ENCODE measurements around the gene RAI2. TPM values are rescaled to one million over a fixed set of nuclear protein-coding genes. Genes with fewer than 3 reads are reported as not detected.
A peak's percentile ranks its signal among the peaks of the same experiment; 100 is the strongest.

The RAI2 gene
- total RNA-seq, result 1.1 and 3.4 TPM in 2 replicates

DNA sequence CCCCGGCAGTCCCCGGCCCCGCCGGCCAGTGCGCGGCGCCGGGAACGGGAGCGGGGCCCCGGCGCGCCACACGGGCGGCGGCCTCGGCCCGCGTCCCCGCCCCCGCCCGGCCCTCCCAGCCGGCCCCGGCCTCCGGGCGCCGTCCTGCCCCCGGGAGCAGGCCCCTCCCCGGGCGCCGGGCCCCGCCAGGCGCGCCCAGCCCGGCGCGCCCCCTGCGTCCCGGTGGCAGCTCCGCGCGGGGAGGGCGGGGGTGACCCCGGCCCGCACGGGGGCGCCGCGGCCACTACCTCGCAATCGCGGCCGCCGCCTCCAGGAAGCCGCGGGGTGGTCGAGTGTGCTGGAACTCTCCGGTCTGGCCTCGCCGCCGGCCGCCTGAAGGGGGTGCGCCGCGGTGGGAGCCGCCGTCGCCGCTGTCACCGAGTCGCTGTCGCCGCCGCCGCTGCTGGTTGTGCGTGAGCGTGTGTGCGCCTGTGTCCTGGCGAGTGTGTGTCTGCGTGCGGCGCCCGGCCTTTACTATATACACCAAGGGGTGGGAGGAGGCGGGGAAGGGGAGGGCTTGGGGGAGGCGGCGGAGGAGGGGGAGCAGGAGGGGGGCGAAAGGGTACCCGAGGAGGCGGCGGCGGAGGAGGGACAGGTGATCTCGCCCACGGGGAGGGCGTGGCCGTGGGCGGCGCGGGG is at the start of gene RAI2:
RAI2 (minus strand) TSS at position 488 of the 678 bp plus-strand sequence. CDS start 59,288 bp downstream, outside the sequence.
- DNase-seq (ENCODE audit: low read depth in 2 of 2), result peak in 1 of 2 donors; percentile 43

DNA sequence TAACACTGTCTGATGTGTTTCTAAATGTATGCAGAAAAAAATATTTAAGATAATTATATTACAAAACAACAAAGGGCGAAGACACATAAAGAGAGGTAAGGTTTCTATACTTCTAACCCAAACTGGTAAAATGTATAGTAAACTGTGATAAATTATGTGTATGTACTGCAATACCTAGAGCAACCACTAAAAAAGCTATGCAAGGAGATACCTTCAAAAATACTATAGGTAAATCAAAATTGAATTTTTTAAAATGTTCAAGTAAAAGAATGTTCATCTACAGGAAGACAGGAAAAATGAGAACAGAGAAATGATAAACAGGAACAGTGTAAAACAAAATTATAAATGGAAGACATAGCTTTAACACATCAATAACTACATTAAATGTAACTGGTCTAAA is 27.3 kb upstream of the RAI2 start:
- DNase-seq (ENCODE audit: low read depth in 2 of 2), result no peak

DNA sequence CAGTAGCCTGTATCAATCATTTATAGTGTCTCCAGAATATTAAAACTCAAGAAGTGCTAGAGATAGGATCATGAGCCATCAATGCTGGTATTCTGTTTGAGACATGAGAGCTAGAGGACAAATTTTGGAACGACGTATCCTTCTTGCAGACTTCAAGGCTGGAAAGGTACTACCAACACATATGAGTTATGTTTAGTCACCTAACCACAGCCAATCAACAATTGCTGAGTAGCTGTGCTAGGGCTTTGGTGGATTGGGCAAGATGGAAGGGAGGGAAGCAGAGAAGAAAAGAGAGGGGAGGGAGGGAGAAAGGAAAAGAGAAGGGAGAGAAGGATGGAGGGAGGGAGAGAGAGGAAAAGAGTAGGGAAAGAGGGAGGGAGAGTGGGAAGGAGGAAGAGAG is 21.6 kb upstream of the RAI2 start:
- no peak for DNase-seq (ENCODE audit: low read depth in 2 of 2)

DNA sequence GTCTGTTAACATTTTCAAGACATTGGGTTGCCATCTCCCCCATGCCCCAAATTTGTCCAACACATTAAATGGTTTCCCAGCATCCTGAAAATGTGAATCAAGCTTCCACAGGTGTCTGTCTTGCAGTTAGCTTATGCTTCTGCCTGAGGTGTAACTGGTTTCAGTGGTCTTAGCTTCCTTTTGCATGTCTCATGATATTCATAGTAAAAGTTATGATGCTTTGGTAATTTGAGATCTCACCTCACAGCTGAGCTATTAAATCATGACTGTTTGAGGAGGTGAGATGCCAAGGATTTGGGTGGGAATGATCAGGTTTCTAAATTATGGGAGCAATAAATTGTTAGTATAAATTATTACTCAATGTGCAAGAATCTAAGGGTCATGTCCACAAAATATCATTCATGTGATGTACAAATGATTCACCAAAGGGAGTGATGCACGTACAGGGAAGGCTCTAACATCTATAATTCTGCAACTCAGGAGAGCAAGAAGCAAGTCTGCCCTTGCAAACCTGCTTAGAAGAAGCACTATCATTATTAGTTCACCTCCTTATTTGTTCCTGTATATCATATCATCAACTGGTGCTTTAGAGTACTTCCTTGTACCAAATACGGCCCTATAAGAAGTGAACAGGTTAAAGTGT is 17.1 kb upstream of the RAI2 start:
- no peak for DNase-seq (ENCODE audit: low read depth in 2 of 2)

DNA sequence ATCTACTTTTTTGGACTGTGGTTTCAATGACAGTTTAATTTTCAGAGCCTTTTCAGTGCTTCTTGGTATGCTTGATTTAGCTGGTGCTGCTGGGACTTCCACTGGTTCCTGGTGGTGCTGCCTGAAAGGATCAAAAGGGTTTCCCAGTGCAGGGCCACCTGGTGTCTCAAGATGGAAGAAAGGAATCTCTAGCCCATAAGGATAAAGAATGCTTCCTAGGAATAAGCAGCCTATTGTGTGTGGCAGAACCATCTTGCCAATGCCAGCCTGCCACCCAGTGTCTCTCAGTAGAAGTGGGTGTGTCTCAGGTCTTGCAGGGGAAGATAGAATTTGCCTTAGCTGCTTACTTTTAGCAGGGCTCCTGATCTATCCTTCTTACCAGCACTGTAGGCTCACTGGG is 15.0 kb upstream of the RAI2 start:
- DNase-seq (ENCODE audit: low read depth in 2 of 2), result no peak

DNA sequence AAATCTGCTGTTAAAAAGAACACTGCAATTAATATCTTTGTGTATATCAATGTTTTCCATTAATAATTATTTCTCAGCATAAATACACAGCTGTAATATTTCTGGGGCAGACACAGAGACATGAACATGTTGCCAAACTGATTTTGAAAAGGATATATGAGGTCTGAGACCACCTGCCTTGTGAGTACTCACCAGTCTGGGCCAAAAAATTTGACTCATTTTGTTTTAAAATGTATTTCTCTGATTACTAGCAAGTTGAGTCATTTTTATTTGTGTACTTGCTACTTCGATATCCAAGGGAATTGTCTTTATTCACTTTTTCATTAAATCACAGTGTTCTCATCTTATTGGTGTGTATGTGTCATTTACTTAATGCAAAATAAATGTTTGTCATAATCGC is 8.5 kb upstream of the RAI2 start:
- DNase-seq (ENCODE audit: low read depth in 2 of 2), result no peak

DNA sequence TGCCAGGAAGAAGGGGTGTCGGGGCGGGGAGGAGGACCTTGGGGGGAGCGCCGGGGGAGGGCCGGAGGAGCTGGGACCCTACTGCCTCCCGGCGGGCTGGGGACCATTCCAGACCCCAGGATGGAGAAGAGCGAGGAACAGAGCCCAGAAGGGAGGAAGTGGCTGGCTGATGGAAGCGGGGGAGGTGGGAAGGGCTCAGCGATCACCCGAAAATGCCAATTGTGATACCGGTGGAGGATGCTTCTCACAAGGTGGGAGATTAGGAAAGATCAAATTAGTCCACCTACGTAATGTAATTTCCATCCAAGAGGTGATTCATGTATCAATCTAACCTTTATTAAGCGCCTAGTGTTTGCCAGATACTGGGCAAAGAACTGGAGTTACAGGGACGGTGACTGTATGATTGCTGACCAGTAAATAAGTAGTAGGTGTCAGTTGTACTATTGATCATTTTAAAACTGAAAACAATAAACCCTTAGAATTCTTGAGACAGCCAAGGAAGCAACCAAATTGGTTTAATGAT is 452 bp upstream of the RAI2 start:
- no peak for DNase-seq (ENCODE audit: low read depth in 2 of 2)

DNA sequence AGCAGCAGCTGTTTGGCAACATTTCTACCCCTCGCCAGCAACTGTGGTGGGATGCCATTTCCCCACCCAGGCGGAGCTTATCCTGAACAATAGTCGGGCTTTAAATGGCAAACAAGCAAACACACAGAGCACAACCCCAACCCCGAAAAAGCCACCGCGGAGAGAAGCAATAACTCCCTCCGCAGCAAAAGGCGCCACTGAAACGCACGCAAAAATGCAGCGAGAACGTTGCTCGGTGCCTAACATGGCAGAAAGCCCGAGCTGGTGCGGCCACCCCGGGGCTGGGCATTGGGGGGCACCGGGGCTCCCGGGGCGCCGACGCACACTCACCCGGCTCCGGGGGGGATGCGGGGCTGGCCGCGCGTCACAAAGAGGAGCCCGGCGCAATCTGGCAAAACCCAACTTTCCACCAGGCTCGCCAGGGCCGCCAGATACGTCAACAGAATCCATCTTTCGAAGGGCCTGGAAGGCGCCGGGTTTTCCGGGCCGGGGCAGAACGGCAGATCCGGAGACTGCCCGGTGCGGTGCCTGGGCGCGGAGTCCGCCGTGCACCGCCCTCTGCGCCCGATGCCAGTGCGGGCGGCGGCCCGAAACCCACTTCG is 818 bp downstream of the RAI2 start:
- peak in 1 of 2 donors; percentile 35 for DNase-seq (ENCODE audit: low read depth in 2 of 2)

DNA sequence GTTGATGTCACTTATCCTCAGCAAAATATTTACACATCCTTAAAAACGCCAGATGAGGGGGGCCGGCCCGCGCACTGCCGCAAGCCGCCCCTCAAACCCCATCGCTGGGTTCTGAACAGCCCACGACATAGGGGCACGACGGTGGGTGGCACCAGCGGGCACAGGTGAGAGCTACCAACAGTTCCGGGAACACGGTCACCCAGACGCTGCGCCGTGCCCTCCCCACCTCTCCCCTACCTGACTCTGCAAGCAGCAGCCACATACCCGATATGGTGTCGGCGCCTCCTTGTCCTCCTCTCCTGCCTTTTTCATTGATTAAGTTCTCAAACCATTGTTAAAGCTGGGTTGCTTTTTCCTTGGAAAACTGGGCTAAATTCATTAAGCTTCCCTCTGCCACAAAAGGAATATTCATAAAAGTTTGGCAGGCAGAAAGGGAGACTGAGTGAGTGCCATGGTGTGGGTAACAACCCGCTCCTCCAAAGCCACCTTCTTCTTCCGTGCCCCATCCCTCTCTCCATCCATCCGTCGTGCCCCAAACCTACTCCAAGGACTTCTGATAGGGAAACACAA is 1.4 kb downstream of the RAI2 start:
- DNase-seq (ENCODE audit: low read depth in 2 of 2), result peak in 1 of 2 donors; percentile 7

DNA sequence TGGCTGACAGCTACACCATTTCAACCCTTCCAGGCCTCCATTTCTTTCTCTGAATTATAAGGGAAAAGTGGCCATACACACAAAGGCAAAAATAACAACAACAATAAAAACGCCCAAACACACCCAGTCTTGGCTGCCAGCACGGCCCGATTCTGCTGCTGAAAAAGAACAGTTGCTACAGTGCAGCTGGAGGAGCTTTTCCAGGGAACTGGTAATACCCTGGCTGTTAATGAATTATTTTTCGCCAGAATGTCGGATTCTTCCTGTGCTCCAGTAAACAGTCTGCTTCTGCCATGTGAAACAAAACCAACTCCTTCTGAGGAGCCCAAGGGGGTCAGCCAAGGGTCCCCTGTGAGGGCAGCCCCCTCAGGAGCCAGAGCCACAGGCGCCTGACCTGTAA is 6.6 kb downstream of the RAI2 start:
- DNase-seq (ENCODE audit: low read depth in 2 of 2), result no peak

DNA sequence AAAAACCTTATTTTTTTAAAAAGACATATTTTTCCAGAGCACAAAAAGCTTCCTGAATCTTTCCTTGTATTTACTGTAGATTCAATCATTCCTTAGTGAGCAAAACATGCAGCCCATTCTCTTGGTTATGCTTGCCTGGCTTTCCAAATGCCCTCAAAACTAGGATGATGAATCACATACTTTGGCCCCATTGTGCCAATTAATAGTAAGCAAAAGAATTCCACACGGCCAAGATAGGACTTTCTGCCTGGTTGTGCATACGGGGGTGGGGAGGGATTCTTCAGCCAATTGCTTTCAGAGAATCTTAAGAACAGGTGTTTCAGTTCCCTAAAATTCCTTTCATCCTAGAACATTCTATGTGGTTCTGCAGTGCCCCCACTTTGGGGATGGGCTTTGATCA is 7.0 kb downstream of the RAI2 start:
- peak in 1 of 2 donors; percentile 11 for DNase-seq (ENCODE audit: low read depth in 2 of 2)

DNA sequence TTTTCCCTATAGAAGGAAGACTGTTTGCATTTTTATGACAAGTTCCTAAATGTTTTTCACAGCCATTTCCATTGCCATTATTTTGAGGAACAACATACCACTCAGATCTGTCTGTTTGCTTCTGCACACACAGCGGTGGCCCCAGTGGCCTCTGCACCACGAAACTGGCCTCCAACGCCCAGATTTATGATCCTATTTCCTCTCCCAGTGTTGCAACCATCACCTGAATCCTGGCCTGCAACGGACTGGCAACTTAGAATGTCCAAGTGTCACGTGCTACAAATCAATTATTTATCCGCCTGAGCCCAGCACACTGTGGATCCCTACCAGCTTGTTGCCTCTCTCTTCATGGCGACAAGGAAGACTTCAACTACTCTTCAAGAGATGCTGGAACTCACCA is 9.2 kb downstream of the RAI2 start:
- no peak for DNase-seq (ENCODE audit: low read depth in 2 of 2)

DNA sequence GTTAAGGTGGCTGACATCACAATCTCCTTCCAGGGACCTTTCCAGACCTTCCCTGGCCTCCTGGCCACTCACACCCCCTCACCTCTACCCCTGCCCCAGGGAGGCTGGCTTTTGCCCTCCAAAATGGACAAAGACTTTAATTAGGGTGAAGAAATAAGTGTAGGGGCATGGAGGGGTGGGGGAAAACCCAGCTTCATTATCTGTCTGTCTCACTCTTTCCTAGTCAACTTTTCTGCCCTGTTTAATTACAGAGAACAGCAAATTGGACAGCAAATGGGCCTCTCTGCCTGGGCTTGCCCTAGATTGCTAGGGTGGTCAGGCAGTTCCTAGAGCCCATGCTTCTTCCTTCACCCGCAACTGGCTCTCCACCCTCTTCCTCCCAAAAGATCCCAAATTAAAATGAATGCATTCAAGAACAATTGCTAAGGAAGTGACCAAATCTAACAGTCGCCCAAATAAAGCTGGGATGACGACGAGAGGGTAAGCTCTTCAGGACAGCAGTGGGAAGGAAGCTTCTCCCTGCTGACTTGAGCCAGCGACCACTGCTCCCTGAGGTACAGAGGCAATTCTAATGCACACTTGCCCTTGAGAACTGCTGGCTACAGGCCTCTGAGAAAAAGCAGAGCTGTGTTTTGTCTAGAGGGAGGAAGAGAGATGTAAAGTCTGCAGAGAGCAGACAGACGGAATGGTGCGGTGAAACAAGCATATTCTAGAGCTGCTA is 12.4 kb downstream of the RAI2 start:
- no peak for DNase-seq (ENCODE audit: low read depth in 2 of 2)

DNA sequence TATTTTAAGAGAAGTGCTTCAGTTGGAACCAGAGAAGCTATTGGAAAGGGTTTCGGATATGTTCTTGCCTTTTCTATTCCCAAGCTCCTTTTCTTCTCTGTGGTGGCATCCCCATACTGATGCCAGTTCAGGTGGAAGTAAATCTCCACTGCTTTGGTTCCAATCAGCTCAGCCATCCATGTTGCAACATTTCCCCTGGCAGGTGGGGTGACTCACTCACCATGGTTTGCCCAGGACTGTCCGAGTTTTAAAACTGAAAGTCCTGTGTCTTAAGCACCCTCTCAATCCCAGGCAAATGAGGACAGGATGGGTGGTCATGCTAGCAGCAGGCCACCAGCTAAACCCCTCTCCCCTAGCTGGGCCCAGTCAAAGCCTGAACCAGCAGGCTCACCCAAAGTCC is 15.1 kb downstream of the RAI2 start:
- no peak for DNase-seq (ENCODE audit: low read depth in 2 of 2)

DNA sequence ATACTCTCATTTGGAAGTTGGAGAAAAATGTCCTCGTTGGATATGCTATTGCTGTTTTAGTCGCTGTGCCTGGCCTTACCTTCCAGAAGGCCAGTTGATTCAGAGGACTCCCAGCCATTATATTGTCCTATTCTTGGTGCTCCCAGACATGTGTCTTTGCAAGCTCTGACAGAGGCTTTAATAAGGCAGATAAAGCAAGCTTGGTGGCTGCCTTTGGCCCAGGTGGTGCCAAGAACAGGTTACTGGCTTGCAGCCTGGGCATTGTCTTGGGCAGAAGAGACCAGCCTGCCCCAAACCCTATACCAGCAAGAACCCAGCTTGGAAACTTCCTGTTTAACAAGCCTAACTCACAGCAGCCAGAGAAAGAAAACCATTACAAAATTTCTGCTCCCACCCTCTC is 16.9 kb downstream of the RAI2 start:
- no peak for DNase-seq (ENCODE audit: low read depth in 2 of 2)

DNA sequence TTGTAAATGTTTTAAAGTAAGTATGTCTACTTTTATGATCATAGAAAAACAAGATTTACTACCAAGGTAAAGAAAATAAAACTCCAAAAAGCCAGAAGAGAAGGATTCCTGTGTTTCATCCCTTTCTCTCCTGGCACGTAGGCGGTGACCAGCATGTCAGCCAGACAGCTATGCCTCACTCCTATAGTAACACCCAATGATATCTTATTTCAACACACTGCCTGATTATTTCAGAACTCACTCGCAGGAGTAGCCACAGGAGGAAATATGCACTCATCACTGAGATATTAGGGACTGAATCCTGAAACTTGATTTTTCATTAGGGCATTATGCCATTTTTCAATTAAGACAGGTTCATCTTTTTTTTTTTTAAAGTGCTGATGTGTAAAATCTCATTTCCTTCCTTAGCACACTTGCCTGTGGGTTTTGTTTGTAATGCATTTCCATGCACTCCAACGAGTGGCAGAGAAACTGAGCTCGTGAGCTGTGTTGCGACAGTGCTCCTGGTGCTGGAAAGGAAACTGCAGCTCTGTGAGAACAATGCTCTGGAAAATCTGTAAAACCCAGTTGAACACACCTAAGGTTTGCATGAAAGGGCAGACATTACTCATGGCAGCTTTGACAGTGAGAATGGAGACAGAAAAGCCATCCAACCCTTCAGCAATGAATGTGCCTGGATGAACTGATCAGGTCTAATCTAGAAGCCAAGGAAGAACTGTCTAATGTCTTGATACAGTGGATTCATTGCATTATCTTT is 18.2 kb downstream of the RAI2 start:
- peak; percentile 36 to 89 for DNase-seq (ENCODE audit: low read depth in 2 of 2)

DNA sequence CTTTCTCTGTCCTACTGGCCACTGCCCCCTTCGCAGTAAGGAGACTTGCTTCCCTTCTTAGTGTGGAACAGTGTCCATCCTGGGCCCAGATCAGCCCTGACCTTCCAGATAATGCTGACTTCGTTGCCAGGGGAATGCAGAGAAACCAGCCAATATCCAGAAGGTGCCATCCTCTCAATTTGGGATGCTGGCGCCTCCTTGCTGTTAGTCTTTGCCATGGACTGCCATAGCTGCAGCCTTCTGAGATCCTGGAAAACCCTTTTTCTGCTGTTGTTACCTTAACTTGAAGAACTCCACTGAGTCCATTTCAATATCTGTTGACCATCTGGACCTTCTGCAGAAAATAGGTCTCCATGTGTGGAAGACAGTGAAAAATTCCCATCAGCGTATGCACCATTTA is 21.8 kb downstream of the RAI2 start:
- no peak for DNase-seq (ENCODE audit: low read depth in 2 of 2)

DNA sequence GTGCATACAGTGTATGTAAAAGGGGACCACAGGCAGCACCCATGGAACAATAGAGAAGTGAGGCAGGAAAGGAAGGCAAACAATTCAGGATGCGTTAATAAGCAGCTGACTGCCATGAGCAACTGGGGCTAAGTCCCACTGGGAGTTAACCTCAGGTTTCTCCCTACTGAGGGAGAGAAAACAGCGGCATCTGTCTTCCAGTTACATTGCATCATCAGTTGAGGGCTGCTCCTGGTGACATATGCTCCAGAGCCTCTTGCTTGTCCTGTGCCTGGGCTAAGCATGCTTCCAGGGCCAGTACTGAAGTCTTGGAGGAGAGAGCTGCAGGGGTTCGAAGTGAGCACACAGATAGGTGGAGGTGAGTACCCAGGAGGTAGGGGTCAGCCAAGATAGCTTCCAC is 24.3 kb downstream of the RAI2 start:
- no peak for DNase-seq (ENCODE audit: low read depth in 2 of 2)

DNA sequence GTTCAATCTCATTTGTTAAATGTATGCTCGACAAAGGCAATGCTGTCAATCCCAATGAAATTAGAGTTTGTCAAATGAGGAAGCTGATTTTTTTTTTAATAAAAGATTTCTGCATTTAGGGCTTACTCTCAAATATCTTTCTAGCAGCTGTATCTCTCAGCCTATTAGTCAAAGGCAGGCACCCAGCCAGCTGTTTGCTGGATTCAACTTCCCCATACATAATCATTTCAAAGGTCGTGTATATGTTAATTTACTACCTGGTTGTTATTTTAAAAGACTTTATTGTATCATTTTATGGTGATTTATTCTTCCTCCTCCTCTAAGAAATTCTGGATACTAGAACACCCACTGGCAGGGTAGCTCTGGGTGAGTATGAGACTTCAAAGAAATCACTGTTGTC is 27.1 kb downstream of the RAI2 start:
- DNase-seq (ENCODE audit: low read depth in 2 of 2), result no peak

DNA sequence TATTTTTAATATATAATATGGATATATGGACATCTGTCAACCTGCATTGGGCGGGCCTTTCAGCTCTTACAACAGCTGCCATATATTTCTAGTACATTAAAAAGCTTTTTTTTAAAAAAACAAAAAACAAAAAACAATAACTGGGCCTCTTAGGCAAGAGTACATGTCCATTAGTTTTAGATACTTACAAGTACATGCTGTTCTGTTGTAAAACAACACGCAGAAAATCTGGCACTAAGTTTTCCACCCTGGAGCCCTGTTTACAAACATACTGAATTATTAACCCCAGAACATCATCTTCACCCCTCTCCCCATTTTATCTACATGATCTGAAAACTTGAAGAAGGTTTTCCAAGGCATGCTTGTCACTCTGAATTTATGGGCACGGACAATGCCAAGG is 29.8 kb downstream of the RAI2 start:
- no peak for DNase-seq (ENCODE audit: low read depth in 2 of 2)

DNA sequence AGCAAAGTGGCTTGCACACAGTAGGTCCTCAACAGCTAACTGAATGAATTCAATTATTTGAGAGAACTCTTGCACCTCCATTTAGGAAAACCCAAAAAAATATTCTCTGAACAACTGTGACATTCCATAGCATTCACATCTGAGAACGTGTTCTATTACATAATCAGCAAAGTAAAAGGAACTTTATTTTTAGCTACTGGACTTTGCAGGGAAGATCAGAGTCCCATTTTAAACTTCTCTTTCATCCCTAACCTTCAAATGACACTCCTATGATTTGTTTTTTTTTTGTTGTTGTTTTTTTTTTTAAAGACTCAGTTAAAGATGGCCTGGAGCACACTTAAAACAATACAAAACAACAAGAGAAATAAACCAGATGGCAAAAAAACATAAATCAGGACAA is 30.9 kb downstream of the RAI2 start:
- DNase-seq (ENCODE audit: low read depth in 2 of 2), result no peak

Measured in lung microvascular endothelial cell (primary cell).